Panc1 (cell line): ENCODE results near the gene MOG.

ENCODE experiments used
- POLR2AphosphoS5 ChIP-seq: IDR thresholded peaks from 2 replicates; pipeline ENCODE4 v1.6.1; 2012; ENCODE audit warnings: mild to moderate bottlenecking, low read depth, low read length, moderate library complexity
- SIN3A ChIP-seq: IDR thresholded peaks from 2 replicates; pipeline ENCODE4 v1.6.1; 2012; ENCODE audit warnings: low read depth, mild to moderate bottlenecking, low read length, moderate library complexity, borderline replicate concordance; ENCODE audit not compliant: insufficient read depth
- TCF7L2 ChIP-seq: IDR thresholded peaks from 2 replicates; pipeline ENCODE4 v1.6.1; 2011; ENCODE audit warnings: mild to moderate bottlenecking, low read depth, low read length, inconsistent platforms
- TF ChIP-seq, protein P1 (sequence below): fragments of 450-650 bp; IDR thresholded peaks from 2 replicates; pipeline ENCODE4 v1.5.1; 2017; ENCODE audit warnings: mild to moderate bottlenecking
- TF ChIP-seq, protein P2 (sequence below), 2 experiments: IDR thresholded peaks; 2 replicates each; pipeline ENCODE4 v1.6.1; 2011 to 2012; ENCODE audit warnings: low read depth in 2 of 2, control low read depth in 1 of 2, low read length in 1 of 2, mild to moderate bottlenecking in 1 of 2, moderate library complexity in 1 of 2; ENCODE audit not compliant: insufficient read depth in 1 of 2

DNA sequence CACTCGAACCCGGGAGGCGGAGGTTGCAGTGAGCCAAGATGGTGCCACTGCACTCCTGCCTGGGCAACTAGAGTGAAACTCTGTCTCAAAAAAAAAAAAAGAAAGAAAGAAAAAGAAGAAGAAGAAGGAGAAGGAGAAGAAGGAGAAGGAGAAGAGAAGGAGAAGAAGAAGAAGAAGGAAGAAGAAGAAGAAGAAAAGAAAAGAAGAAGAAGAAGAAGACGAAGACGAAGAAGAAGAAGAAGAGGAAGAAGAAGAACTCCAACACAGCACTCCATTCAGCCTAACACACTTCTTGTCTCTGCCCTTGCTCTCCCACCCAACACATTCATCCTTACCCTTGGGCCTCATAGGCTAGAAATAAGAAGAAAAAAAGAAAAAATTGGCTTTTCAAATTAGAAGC is 17.1 kb downstream of the MOG start:
- TF ChIP-seq, protein P1, sequence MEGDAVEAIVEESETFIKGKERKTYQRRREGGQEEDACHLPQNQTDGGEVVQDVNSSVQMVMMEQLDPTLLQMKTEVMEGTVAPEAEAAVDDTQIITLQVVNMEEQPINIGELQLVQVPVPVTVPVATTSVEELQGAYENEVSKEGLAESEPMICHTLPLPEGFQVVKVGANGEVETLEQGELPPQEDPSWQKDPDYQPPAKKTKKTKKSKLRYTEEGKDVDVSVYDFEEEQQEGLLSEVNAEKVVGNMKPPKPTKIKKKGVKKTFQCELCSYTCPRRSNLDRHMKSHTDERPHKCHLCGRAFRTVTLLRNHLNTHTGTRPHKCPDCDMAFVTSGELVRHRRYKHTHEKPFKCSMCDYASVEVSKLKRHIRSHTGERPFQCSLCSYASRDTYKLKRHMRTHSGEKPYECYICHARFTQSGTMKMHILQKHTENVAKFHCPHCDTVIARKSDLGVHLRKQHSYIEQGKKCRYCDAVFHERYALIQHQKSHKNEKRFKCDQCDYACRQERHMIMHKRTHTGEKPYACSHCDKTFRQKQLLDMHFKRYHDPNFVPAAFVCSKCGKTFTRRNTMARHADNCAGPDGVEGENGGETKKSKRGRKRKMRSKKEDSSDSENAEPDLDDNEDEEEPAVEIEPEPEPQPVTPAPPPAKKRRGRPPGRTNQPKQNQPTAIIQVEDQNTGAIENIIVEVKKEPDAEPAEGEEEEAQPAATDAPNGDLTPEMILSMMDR: no peak
- TF ChIP-seq, protein P2, sequence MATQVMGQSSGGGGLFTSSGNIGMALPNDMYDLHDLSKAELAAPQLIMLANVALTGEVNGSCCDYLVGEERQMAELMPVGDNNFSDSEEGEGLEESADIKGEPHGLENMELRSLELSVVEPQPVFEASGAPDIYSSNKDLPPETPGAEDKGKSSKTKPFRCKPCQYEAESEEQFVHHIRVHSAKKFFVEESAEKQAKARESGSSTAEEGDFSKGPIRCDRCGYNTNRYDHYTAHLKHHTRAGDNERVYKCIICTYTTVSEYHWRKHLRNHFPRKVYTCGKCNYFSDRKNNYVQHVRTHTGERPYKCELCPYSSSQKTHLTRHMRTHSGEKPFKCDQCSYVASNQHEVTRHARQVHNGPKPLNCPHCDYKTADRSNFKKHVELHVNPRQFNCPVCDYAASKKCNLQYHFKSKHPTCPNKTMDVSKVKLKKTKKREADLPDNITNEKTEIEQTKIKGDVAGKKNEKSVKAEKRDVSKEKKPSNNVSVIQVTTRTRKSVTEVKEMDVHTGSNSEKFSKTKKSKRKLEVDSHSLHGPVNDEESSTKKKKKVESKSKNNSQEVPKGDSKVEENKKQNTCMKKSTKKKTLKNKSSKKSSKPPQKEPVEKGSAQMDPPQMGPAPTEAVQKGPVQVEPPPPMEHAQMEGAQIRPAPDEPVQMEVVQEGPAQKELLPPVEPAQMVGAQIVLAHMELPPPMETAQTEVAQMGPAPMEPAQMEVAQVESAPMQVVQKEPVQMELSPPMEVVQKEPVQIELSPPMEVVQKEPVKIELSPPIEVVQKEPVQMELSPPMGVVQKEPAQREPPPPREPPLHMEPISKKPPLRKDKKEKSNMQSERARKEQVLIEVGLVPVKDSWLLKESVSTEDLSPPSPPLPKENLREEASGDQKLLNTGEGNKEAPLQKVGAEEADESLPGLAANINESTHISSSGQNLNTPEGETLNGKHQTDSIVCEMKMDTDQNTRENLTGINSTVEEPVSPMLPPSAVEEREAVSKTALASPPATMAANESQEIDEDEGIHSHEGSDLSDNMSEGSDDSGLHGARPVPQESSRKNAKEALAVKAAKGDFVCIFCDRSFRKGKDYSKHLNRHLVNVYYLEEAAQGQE (IDR thresholded peaks at IDR 0.05; ENCODE audit: insufficient read depth in 1 of 2, low read depth in 2 of 2, low read length in 1 of 2): no peak
- TF ChIP-seq SIN3A (no peak), POLR2AphosphoS5 (no peak), TCF7L2 (no peak)
